GM23248 (cell line): ENCODE measurements around the gene ART5.

ENCODE experiments used
- EZH2 ChIP-seq: fragments of 200-600 bp; sonication (generic); IDR thresholded peaks from 2 replicates; pipeline ENCODE4 v1.6.1; 2018; ENCODE audit warnings: antibody characterized with exemption, mild to moderate bottlenecking; ENCODE audit not compliant: insufficient read depth, poor library complexity, severe bottlenecking
- EZH2phosphoT487 ChIP-seq: fragments of 200-600 bp; sonication (generic); IDR thresholded peaks from 2 replicates; pipeline ENCODE4 v1.6.1; 2018; ENCODE audit warnings: antibody characterized with exemption, moderate library complexity, mild to moderate bottlenecking, low read depth; ENCODE audit not compliant: insufficient read depth

DNA sequence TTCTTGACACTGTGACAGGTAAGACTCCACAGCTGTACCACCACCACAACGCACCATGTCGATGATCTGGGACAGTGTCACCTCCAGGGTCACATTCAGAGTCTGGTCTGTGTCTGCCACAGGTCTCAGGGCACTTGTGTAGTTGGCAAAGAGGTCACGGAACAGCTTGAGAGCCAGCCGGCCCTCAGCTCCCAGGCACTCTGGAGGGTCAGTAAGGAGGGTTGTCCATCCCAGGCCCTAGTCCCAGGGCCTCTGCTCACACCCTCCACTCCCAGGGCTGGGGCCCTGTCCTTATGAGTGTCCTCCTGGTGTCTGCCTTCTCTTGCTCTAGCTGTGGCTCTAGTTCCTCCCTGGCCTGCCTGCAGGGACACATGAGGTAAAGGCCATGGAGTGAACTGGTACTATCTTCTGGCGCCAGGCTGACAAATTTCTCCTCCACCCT lies 28.0 kb upstream of the ART5 start:
- TF ChIP-seq EZH2phosphoT487 (no peak), EZH2 (no peak)
